Measurements from ENCODE around the gene USP54. TPM values are rescaled to one million over a fixed set of nuclear protein-coding genes. Genes with fewer than 3 reads are reported as not detected.

USP54 gene
- total RNA-seq, 1 donor from 2014 or later = 20.4 TPM

DNA sequence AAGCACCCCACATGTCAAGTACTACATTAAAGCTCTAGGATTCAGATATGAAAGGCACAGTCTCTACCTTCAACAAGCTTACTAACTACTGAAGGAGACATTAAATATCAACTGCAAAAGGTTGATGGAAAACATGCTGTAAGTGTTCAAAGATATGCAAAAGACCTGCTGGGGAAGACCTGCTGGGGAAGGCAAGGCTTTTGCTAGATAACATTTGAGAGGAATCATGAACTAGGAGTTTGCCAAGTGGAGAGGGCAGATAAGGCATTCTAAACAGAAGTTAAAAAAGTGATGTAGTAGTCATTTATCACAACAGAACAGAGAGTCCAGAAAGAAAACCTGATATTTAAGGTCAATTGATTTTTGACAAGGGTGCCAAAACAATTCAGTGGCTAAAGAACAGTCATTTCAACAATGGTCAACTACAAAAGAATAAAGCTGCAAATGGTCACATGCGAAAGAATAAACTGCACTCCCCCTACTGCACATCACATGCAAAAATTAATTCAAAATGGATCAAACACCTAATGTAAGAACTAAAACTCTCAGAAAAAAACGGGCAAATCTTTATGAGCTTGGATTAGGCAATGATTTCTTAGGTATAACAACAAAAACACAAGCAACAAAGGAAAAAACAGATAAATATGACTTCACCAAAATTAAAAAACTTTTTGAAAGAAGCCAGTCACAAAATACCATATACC is 134.8 kb downstream of the USP54 start:
- H3K9me3 ChIP-seq (ENCODE audit: control insufficient read depth in 3 of 3, low read length in 3 of 3) = no peaks in the 10 kb centered on the region
- H3K4me1 ChIP-seq (ENCODE audit: control insufficient read depth in 3 of 3, insufficient read depth in 3 of 3, low read length in 3 of 3) = peaks cover 0 to 3% (median 0%) of the 10 kb centered on the region in 3 donors
- no peak overlapping the region for H3K4me3 ChIP-seq (ENCODE audit: low read length in 3 of 3)
- no peak overlapping the region for H3K27ac ChIP-seq (ENCODE audit: low read depth, low read length)
- peaks cover 5 to 9% (median 6%) of the 10 kb centered on the region in 3 donors for H3K36me3 ChIP-seq (ENCODE audit: control insufficient read depth in 3 of 3, insufficient read depth in 3 of 3, low read length in 3 of 3)
- no peaks in the 10 kb centered on the region for H3K27me3 ChIP-seq (ENCODE audit: control insufficient read depth in 3 of 3, insufficient read depth in 3 of 3, low read length in 3 of 3)
- no peak overlapping the region for H3K9ac ChIP-seq (ENCODE audit: low read depth in 1 of 3, low read length in 3 of 3)

DNA sequence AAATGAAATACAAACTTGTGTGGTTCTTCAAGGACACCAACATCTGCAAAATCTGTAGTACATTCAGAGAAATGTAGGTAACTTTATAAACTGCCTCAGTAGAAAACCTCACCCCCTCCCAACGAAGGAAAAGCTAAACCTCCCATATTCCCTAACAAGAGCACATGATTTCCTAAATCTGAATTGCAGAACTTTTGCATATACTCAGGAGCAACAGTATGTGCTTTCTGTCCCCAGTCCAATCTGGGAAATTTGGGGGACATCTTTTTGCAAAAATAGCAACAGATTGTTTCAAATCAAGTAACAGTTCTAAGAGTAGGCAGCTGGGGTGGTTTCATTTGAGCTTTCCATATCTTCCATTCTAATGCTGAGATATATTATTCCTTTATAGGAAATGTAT is 142.0 kb downstream of the USP54 start:
- Histone ChIP-seq H3K36me3 (ENCODE audit: control insufficient read depth in 3 of 3, insufficient read depth in 3 of 3, low read length in 3 of 3) (peaks cover 13 to 25% (median 15%) of the 10 kb centered on the region in 3 donors), H3K9me3 (ENCODE audit: control insufficient read depth in 3 of 3, low read length in 3 of 3) (no peaks in the 10 kb centered on the region), H3K27ac (ENCODE audit: low read depth, low read length) (no peak overlapping the region), H3K4me3 (ENCODE audit: low read length in 3 of 3) (no peak overlapping the region), H3K9ac (ENCODE audit: low read depth in 1 of 3, low read length in 3 of 3) (no peak overlapping the region), H3K4me1 (ENCODE audit: control insufficient read depth in 3 of 3, insufficient read depth in 3 of 3, low read length in 3 of 3) (peaks cover 0 to 3% (median 0%) of the 10 kb centered on the region in 3 donors), H3K27me3 (ENCODE audit: control insufficient read depth in 3 of 3, insufficient read depth in 3 of 3, low read length in 3 of 3) (no peaks in the 10 kb centered on the region)

DNA sequence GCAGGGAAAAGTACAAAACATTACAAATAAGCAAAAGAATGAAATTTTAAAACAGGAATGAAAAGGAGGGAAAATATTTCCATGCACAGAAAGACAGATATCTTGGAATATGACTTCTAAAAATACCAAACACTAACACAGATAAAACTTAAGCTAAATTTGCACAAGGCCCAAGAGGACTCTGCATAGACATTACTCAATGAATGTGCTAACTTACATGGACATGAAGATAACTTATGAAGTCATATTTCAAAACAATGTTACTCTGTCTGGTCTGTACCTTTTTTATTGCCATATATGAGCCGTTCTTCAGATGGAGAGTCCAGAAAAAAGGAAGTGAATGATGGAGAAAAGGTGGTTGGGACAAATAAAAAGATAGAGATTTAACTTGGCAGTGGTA is 142.8 kb downstream of the USP54 start:
- Histone ChIP-seq H3K4me1 (ENCODE audit: control insufficient read depth in 3 of 3, insufficient read depth in 3 of 3, low read length in 3 of 3) (peaks cover 0 to 8% (median 4%) of the 10 kb centered on the region in 3 donors), H3K36me3 (ENCODE audit: control insufficient read depth in 3 of 3, insufficient read depth in 3 of 3, low read length in 3 of 3) (peaks cover 13 to 29% (median 18%) of the 10 kb centered on the region in 3 donors), H3K9me3 (ENCODE audit: control insufficient read depth in 3 of 3, low read length in 3 of 3) (no peaks in the 10 kb centered on the region), H3K4me3 (ENCODE audit: low read length in 3 of 3) (no peak overlapping the region), H3K9ac (ENCODE audit: low read depth in 1 of 3, low read length in 3 of 3) (no peak overlapping the region), H3K27ac (ENCODE audit: low read depth, low read length) (no peak overlapping the region), H3K27me3 (ENCODE audit: control insufficient read depth in 3 of 3, insufficient read depth in 3 of 3, low read length in 3 of 3) (no peaks in the 10 kb centered on the region)

Small RNAs within 50 kb of the gene (small RNA-seq; reads per million reads assigned to genes)
- not detected for gene RNU6-883P

Other genes with a start within 250 kb of the USP54 start
- 1.6 TPM for gene CFAP70, start 232.5 kb downstream of the USP54 start, total RNA-seq
- gene ANXA7, start 177.3 kb downstream of the USP54 start, total RNA-seq = 47.0 TPM
- gene MSS51, start 157.8 kb downstream of the USP54 start, total RNA-seq = 22.4 TPM
- gene PPP3CB, start 95.3 kb downstream of the USP54 start, total RNA-seq = 113 TPM
- 1,224 TPM for gene MYOZ1, start 50.1 kb upstream of the USP54 start, total RNA-seq
- 17.2 TPM for gene SYNPO2L, start 64.7 kb upstream of the USP54 start, total RNA-seq
- 4.7 TPM for gene AGAP5, start 106.8 kb upstream of the USP54 start, total RNA-seq
- 41.8 TPM for gene SEC24C, start 153.0 kb upstream of the USP54 start, total RNA-seq
- 17.7 TPM for gene CHCHD1, start 190.7 kb upstream of the USP54 start, total RNA-seq
- 29.7 TPM for gene ZSWIM8, start 194.3 kb upstream of the USP54 start, total RNA-seq
- gene NDST2, start 220.3 kb upstream of the USP54 start, total RNA-seq = 6.3 TPM